Activated T-helper 2 cell treated with anti-CD3 and anti-CD28 coated beads, Interferon-gamma antibody, Interleukin-2, Interleukin-4, amounts not matched to agents 10 μg/mL and 5 μg/mL and 100 μg/mL, durations not matched to agents 14 hours and 24 hours and 36 hours (primary cell): ENCODE results near the gene MYO18B. TPM values are rescaled to one million over a fixed set of nuclear protein-coding genes. Genes with fewer than 3 reads are reported as not detected.
"Not testable (repeated sequence)": the region's sequence is repeated elsewhere in the genome, so short reads cannot be mapped to it uniquely, and the experiment has no call there.

Source experiments
- DNase-seq: peaks from one replicate; pipeline ENCODE4 v3.0.0; 2021; ENCODE audit warnings: low spot score
- H3K27ac Mint-ChIP-seq: one replicate; pipeline ENCODE4 v1.8.0; 2021; ENCODE audit warnings: mixed read lengths
- H3K27me3 Mint-ChIP-seq: one replicate; pipeline ENCODE4 v1.8.0; 2021; ENCODE audit warnings: low read depth, mixed read lengths
- H3K36me3 Mint-ChIP-seq: one replicate; pipeline ENCODE4 v1.8.0; 2021; ENCODE audit warnings: low read depth, mixed read lengths
- H3K4me1 Mint-ChIP-seq: one replicate; pipeline ENCODE4 v1.8.0; 2021; ENCODE audit warnings: low read depth, mixed read lengths
- H3K4me3 Mint-ChIP-seq: one replicate; pipeline ENCODE4 v1.8.0; 2021; ENCODE audit warnings: low read depth, mild to moderate bottlenecking, moderate library complexity, mixed read lengths
- H3K9me3 Mint-ChIP-seq: one replicate; pipeline ENCODE4 v1.8.0; 2021; ENCODE audit warnings: mixed read lengths
- intact Hi-C: fragments of 100-400 bp; cut with micrococcal nuclease; formaldehyde crosslinking; loops from one replicate; pipeline ENCODE4 v1.15.1; 2023
- total RNA-seq: library from RNA; stranded (reverse); gene quantifications from 2 replicates; pipeline ENCODE4 v1.2.3, GENCODE V29; 2022

The MYO18B gene
- total RNA-seq, 1 donor from 2014 or later, result 6.1 TPM

DNA sequence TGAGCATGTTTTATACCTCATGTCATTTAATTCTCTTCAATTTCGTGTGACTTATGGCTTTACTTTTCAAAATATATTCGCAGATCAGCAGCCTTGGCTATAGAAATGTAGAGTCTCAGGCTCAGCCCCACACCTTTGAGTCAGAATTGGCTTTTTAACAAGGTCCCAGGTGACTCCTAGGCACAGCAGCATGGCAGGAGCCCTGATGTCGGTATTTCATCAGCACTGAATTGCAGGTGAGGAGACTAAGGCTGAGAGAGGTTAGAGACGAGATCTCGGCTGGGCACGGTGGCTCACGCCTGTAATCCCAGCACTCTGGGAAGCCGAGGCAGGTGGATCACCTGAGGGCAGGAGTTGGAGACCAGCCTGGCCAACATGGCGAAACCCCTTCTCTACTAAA is 230.4 kb downstream of the MYO18B start:
- no peaks in the 10 kb centered on the region for H3K27me3 Mint-ChIP-seq
- no peak for DNase-seq
- no peaks in the 10 kb centered on the region for H3K9me3 Mint-ChIP-seq
- no peak overlapping the region for H3K27ac Mint-ChIP-seq
- H3K4me1 Mint-ChIP-seq, result peaks cover 9% of the 10 kb centered on the region
- no peak overlapping the region for H3K4me3 Mint-ChIP-seq
- no peaks in the 10 kb centered on the region for H3K36me3 Mint-ChIP-seq
- intact Hi-C loops, result no loop called here

DNA sequence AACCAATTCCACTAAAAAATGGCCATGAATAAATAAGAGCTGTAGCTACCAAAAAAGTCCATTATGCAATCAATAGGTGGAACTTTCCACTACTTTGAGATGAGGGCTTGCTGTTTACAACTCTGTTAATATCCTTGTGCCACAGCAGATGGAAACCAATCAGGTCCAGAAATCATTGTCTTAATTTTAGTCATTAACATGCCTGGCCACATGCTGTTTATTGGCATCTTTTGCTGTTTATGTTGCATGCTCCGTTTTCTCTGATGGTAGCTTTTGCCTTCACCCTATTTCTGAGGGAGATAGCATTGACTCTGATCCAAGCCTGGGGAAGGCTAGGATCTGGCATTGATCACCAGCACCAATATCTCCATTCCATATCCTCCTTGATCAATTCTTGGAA is 234.4 kb downstream of the MYO18B start:
- no peaks in the 10 kb centered on the region for H3K36me3 Mint-ChIP-seq
- no peak for DNase-seq
- intact Hi-C loops, result no loop called here
- no peaks in the 10 kb centered on the region for H3K9me3 Mint-ChIP-seq
- H3K27ac Mint-ChIP-seq, result no peak overlapping the region
- H3K4me3 Mint-ChIP-seq, result no peak overlapping the region
- H3K27me3 Mint-ChIP-seq, result peaks cover 1% of the 10 kb centered on the region
- H3K4me1 Mint-ChIP-seq, result peaks cover 5% of the 10 kb centered on the region

DNA sequence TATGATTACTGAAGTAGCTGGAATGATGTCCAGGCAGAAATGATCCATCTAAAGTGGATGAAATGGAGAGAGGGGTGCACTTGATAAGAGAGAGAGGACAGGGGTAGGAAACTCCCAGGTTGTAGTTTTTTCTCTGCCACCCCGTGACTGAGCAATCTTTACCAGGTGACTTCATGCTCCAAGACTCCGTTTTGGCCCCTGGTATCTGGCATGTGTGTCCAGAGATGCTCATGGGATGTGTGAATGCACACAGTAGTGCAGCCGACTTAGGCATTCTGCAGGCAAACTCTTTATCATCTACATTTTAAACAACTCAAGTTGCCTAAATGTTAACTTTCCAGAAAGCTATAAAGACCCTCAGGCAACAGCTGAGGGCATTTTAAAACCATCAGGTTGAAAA is 238.0 kb downstream of the MYO18B start:
- H3K4me1 Mint-ChIP-seq, result no peaks in the 10 kb centered on the region
- no peak for DNase-seq
- intact Hi-C loops, result no loop called here
- H3K4me3 Mint-ChIP-seq, result no peak overlapping the region
- no peak overlapping the region for H3K27ac Mint-ChIP-seq
- H3K36me3 Mint-ChIP-seq, result no peaks in the 10 kb centered on the region
- H3K9me3 Mint-ChIP-seq, result no peaks in the 10 kb centered on the region
- H3K27me3 Mint-ChIP-seq, result peaks cover 1% of the 10 kb centered on the region

DNA sequence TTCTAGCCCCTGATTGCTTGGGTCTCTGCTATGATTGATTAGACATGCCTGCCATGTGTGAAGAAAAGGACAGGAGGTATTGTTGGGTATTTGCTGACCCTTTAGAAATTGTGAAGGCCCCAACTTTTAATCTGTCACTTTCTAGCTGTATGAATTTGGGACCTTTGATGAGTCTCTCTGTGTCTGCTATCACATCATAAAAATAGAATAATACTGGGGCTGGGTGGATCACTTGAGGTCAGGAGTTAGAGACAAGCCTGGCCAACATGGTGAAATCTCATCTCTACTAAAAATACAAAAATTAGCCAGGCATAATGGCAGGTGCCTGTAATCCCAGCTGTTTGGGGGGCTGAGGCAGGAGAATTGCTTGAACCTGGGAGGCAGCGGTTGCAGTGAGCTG is 242.9 kb downstream of the MYO18B start:
- H3K27ac Mint-ChIP-seq, H3K36me3 Mint-ChIP-seq, H3K9me3 Mint-ChIP-seq, H3K27me3 Mint-ChIP-seq, H3K4me1 Mint-ChIP-seq, H3K4me3 Mint-ChIP-seq, intact Hi-C loops, DNase-seq: not testable (repeated sequence)

DNA sequence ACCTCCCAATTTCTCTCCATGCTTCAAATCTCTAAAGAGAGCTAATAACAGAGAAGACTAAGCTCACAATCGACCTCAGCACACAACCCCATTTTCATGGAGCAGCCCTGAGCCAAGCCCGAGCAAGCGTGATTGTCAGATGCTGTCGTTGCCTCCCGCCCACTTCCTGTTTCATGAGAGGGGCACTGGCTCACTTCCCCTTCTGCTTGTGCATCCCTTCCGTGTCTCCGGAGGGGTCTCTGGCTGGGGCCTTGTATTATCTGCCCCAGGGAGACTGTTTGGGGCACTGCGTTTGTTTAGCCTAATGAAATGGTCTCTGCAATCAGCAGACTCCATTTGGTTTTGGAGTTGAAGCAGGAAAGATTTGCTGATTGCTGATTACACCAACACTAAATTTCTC is 246.0 kb downstream of the MYO18B start:
- no peak for DNase-seq

DNA sequence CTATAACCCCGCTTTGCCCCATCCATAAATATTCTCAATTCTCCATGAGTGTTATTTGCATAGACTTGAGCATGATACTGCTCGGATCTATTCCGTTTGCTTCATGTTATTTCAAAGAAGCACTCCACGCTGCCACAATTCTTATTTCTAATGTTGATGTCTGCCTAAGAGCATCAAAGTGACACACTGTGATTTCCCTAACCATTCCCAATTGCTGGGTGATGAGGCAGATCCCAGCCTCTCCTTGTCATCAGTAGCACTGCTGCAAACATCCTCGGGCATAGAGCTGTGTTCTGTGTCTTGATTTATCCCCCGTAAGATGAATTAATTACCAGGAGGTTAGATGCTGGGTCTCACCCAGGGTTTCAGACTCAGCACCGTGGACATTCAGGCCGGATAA is 249.0 kb downstream of the MYO18B start:
- no peak for DNase-seq
- H3K4me3 Mint-ChIP-seq, result no peak overlapping the region
- H3K27me3 Mint-ChIP-seq, result no peaks in the 10 kb centered on the region
- no peaks in the 10 kb centered on the region for H3K36me3 Mint-ChIP-seq
- no peak overlapping the region for H3K27ac Mint-ChIP-seq
- no peaks in the 10 kb centered on the region for H3K9me3 Mint-ChIP-seq
- H3K4me1 Mint-ChIP-seq, result peaks cover 4% of the 10 kb centered on the region
- intact Hi-C loops, result no loop called here

More for the DNA sequence above, 246.0 kb downstream of the MYO18B start:
- H3K4me1 Mint-ChIP-seq, result peaks cover 4% of the 10 kb centered on the region
- no peaks in the 10 kb centered on the region for H3K27me3 Mint-ChIP-seq
- H3K4me3 Mint-ChIP-seq, result no peak overlapping the region
- no peaks in the 10 kb centered on the region for H3K9me3 Mint-ChIP-seq
- no peaks in the 10 kb centered on the region for H3K36me3 Mint-ChIP-seq
- intact Hi-C loops, result no loop called here
- H3K27ac Mint-ChIP-seq, result no peak overlapping the region

DNA sequence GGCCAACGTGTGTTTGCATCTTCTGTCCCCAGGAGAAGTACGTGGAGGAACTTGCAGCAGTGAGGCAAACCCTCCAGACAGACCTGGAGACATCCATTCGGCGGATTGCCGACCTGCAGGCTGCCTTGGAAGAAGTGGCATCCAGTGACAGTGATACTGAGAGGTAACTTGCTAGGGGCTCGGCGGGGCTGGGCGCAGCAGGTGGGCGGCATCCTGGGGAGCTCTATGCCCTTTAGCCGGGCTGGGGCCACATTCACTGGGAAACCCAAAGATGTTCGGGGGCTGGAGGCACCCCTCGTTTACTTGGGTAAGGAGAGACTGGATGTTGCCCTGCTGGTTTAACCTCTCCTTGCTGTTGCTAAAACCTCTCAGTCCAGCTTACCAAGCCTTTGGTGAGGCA is 250.3 kb downstream of the MYO18B start:
- no peak for DNase-seq
- H3K27ac Mint-ChIP-seq, result no peak overlapping the region
- no peaks in the 10 kb centered on the region for H3K36me3 Mint-ChIP-seq
- no peaks in the 10 kb centered on the region for H3K27me3 Mint-ChIP-seq
- no peaks in the 10 kb centered on the region for H3K9me3 Mint-ChIP-seq
- peaks cover 4% of the 10 kb centered on the region for H3K4me1 Mint-ChIP-seq
- no peak overlapping the region for H3K4me3 Mint-ChIP-seq
- intact Hi-C loops, result no loop called here

DNA sequence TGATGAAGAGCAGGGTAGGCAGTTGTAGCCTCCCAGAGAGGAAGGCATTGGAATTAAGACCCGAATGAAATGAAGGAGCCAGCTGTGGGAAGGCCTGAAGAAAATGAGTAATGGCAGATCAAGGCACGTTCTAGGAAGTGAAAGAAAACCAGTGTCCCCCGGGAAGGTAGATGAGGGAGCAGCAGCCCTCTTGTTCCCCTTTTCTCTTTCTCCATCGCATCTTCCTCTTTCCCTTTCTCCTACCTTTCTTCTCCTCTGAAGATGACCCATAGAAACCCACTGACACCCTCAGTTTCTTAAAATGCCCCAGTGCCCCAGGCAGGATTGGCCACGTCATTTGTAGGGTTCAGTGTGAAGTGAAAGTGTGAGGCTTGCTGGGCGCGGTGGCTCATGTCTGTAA is 254.7 kb downstream of the MYO18B start:
- Mint-ChIP-seq H3K9me3 (no peaks in the 10 kb centered on the region), H3K27ac (no peak overlapping the region), H3K36me3 (no peaks in the 10 kb centered on the region), H3K4me1 (no peaks in the 10 kb centered on the region), H3K4me3 (no peak overlapping the region), H3K27me3 (no peaks in the 10 kb centered on the region)
- DNase-seq, result no peak
- intact Hi-C loops, result no loop called here

DNA sequence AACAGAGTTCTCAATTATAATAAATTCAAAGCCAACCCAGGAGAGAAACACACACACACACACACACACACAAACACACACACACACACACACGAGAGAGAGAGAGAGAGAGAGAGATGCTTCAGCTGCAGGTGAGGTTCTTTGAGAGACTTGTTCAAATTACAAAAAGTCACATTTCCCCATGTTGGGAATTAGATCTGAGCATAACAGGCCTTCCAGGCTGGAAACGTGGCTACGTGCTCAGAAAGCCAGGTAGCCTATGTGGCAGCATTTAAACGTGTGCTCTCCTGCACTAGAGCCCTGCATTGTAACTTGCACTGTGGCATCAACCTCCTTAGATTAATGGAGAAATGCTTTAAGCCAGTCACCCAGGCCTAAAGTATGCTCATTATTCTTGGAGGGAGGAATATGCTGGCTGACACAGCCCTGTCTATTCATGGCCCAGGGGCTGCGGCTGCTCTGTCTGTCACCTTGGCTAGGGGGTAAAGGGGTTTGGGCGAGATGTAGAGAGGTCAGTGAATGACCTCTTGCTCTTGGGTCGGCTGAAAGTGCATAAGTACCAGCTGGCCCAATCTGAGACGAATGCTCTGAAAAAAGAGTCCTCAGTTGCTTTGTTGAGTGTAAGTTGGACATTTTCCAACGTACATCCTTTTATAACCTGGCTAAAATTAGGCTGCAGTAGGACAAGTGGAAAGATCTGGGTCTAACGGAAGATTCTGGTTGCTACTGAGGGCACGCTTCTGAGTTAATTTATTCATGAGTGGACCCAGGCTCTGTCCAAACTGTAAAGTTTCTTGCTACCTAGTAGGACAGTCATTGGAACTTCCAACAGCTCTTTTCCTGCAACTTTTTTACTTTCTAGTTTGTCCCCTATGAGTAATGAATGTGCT is 256.1 kb downstream of the MYO18B start:
- H3K27ac Mint-ChIP-seq, result no peak overlapping the region
- no peaks in the 10 kb centered on the region for H3K27me3 Mint-ChIP-seq
- no peaks in the 10 kb centered on the region for H3K9me3 Mint-ChIP-seq
- no peak for DNase-seq
- no peaks in the 10 kb centered on the region for H3K4me1 Mint-ChIP-seq
- intact Hi-C loops, result no loop called here
- no peak overlapping the region for H3K4me3 Mint-ChIP-seq
- H3K36me3 Mint-ChIP-seq, result no peaks in the 10 kb centered on the region

DNA sequence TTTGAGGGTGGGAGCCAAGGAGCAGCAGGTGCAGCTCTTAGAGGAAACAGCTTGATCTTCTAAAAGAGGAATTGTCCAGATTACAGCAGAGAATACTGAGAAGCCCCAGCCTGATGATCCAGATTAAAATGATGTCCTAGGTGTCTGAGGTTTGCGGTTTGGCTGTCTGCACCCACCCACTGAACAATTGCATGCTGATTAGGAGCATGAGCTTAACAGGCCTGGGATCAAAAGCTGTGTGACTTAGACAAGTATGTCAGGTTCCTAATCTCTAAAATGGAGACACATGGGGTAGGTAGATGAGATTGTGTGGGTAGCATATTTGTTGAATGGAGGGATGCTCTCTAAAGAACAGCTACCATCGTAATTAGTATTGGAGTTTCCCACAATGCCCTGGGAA is 260.5 kb downstream of the MYO18B start:
- H3K9me3 Mint-ChIP-seq, result no peaks in the 10 kb centered on the region
- H3K27me3 Mint-ChIP-seq, result no peaks in the 10 kb centered on the region
- no peak overlapping the region for H3K4me3 Mint-ChIP-seq
- intact Hi-C loops, result no loop called here
- no peak overlapping the region for H3K27ac Mint-ChIP-seq
- no peaks in the 10 kb centered on the region for H3K4me1 Mint-ChIP-seq
- H3K36me3 Mint-ChIP-seq, result no peaks in the 10 kb centered on the region
- no peak for DNase-seq

DNA sequence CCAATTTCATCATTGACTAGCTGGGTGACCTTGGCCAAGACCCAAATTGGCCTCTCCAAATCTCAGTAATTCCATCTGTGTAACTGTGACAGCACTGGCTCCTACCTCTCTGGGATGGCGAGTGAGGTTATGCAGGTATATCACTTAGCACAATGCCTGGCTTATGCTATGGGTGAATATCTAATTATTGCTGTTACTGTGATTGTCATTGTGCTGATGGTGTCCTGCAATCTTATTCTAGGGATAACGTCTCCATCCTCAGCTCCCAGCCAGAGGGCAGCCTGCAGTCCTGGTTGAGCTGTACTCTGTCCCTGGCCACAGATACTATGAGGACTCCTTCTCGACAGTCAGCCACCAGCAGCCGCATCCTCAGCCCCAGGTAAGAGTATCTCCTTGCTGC is 262.5 kb downstream of the MYO18B start:
- H3K4me1 Mint-ChIP-seq, result no peaks in the 10 kb centered on the region

DNA sequence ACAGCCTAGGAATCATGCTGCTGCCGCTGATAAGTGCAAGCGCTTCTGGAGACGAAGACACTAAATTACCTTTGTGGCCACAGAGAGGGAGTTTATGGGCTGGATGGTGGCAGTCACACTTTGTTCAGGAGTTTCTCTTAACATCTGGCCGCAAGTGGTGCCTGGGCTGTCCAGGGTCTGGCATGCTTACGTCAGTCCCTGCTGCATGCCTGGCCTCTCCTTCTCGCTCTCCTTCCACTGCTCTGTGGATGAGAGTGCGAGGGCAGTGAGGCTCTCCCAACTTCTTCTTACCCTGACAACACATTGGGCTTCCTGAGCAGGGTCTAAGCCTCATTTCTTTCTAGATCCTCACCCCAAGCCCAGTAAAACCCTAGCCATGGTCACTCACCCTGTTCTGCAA is 266.6 kb downstream of the MYO18B start:
- peaks cover 2% of the 10 kb centered on the region for H3K27me3 Mint-ChIP-seq
- H3K4me1 Mint-ChIP-seq, result no peaks in the 10 kb centered on the region
- H3K9me3 Mint-ChIP-seq, result no peaks in the 10 kb centered on the region
- intact Hi-C loops, result no loop called here
- no peaks in the 10 kb centered on the region for H3K36me3 Mint-ChIP-seq
- no peak for DNase-seq
- H3K4me3 Mint-ChIP-seq, result no peak overlapping the region
- no peak overlapping the region for H3K27ac Mint-ChIP-seq

More for the DNA sequence above, 262.5 kb downstream of the MYO18B start:
- Mint-ChIP-seq H3K27ac (no peak overlapping the region), H3K27me3 (peaks cover 2% of the 10 kb centered on the region), H3K9me3 (no peaks in the 10 kb centered on the region), H3K36me3 (no peaks in the 10 kb centered on the region), H3K4me3 (no peak overlapping the region)
- DNase-seq, result no peak
- intact Hi-C loops, result no loop called here

DNA sequence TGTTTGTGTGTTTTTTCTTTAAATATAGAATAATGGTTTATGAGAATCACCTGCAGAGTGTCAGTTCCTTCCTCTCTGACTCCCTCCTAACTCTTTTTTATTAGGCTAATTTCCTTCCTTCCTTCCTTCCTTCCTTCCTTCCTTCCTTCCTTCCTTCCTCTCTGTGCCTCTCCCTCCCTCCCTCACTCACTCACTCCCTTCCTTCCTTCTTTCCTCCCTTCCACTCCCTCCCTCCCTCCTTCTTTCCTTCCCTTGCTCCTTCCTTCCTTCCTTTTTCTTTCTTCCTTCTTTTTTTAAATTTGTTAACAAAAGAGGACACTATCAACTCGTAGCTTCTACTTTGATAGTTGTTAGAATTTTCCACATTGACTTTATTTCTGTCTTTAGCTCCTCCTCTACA is 274.9 kb downstream of the MYO18B start:
- Mint-ChIP-seq H3K27ac (no peak overlapping the region), H3K27me3 (peaks cover 1% of the 10 kb centered on the region), H3K36me3 (no peaks in the 10 kb centered on the region), H3K9me3 (no peaks in the 10 kb centered on the region), H3K4me1 (no peaks in the 10 kb centered on the region), H3K4me3 (no peak overlapping the region)
- no peak for DNase-seq
- intact Hi-C loops, result no loop called here
